Fibroblast of gingiva (primary cell): ENCODE measurements around the gene ZFP62.
A peak's percentile ranks its signal among the peaks of the same experiment; 100 is the strongest.
"Not testable (repeated sequence)": the region's sequence is repeated elsewhere in the genome, so short reads cannot be mapped to it uniquely, and the experiment has no call there.

Experiments used
- DNase-seq: peaks from one replicate; pipeline ENCODE4 v3.0.0-alpha.2; 2011; ENCODE audit warnings: low read depth

The ZFP62 gene

DNA sequence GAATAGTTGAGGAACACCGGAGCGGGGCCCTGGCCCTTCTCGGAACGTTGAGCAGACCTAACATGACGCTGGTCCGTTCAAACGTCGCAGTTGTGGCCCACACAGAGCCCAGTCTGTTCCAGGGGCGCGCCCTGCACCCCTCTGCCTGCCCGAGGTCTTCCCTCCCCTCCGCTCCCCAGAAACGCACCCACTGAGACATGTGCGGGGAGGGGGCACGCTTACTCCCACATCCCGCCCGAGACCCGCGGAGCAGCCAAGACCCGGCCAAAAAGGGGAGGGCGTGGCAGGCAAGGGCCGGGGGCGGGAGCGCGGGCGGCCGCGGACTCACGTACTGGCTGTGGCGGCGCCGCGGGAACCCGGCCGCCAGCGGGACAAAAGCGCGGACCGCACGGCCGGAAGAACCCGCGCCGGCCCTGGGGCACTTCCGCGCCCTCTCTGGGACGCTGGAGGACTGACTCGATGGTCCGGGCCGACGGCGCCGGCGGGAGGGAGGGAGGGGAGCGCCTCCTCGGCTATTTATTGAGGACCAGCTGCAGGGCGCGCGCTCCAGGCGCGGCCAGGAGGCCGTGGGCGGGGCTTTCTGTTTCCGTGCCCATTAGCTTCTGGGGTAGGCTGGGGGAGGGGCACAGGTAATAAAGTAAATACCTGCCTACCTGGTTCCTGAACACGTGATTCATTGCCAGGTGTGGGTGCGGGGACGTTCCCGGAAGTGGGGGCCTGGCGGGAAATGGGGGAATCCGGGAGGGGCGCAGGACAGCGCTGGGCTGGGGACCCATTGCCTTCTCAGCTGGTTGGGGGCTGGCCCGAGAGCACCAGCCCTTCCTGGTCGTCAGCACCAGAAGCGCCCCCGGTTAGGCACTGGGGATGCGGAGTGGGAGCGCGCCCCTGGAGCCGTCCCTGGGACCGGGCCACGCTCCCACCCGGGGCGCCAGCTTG lies at the start of gene ZFP62:
ZFP62 (minus strand) TSS at position 390 of the 936 bp plus-strand sequence; CDS start at position 333, 57 bp downstream.
- peak; percentile 91 for DNase-seq

GRCh38 chr5:180910735-180911134 lies 49.7 kb upstream of the ZFP62 start:
- DNase-seq: no peak

- no peak for DNase-seq
Observed at GRCh38 chr5:180910182-180910581, 49.1 kb upstream of the ZFP62 start.

- DNase-seq: no peak
Observed at GRCh38 chr5:180909782-180910181, 48.7 kb upstream of the ZFP62 start.

DNA sequence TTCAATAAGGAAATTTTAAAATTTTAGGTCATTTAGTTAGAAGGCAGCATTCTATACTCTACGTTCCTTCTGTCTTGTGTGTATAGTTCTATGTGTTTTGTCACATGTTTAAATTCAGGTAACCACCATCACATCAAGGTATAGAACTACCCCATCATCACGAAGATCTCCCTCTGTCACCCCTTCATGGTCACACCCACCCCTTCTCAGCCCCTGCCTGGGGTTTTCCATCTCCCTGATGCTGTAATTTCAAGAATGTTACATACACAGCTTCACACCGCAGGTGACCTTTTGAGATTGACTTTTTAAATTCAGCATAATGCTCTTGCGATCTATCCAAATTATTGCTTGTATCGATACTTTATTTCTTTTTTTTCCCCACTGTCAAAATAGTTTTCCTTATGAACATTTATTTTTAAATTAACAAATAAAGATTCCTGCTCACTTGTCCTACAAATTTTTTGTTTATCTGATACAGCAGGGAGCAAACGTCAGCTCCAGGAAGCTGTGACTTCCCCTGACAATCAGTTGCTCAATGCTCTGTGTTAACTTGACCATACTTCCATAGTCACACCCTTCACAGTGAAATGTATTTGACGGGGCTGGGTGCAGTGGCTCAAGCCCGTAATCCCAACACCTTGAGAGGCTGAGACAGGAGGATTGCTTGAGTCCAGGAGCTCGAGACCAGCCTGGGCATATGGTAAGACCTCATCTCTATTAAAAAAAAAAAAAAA lies 48.1 kb upstream of the ZFP62 start:
- no peak for DNase-seq

GRCh38 chr5:180908400-180908799 lies 47.3 kb upstream of the ZFP62 start:
- DNase-seq: no peak

DNA sequence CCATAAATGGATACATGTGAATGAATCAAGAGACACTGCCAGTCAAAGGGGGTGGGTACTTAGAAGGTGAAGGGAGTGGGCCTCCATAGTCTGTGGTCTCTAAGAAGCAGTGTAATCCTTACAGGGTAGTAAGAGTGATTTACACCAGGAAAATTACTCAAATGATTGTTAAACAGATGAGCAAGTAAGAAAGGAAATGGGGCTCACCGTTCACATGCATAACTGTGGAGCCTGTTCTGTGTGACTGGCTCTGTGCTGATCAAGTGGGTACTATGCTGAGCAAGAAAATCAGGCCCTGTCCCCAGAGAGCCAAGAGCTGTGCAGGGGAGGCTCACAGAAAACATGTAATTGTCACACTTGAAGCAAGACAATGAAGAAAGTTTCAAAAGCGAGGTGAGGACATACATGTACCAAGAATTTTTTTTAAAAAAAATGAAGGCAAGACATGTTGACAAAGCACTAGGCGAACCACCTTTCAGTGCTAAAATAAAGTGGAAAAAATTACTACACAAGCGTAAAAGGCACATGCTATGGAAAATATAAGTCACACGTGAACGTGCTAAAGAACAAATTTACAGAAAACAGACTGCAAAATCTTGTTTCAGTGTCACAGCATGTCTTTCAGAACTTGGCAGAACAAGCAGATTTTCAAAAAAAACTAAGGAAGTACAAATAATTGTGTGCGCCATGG lies 40.4 kb upstream of the ZFP62 start:
- DNase-seq: no peak

DNA sequence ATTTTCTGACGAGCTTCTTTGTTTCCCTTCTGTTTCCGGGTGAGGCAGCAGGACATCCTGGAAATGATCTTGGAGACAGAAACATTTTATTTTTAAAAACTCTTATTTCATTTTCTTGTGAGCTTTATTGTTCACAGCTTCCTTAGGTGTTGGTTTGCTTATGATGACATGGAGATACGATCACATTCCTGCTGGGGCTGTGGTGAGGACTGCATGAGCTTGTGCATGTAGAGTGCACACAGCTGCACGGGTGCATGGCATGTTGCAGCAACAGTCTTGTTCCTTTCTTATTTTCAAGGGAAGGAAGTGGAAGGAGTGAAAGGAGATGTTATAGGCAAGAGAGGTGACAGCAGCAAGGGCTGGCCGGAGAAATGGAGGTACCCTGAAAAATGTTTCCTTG lies 39.1 kb upstream of the ZFP62 start:
- no peak for DNase-seq

- no peak for DNase-seq
Observed at GRCh38 chr5:180898621-180899246, 37.7 kb upstream of the ZFP62 start, which contains the start of gene BTNL8. TSS of gene BTNL8 (plus strand) at chr5:180899159. CDS start at chr5:180899311, 152 bp downstream.

DNA sequence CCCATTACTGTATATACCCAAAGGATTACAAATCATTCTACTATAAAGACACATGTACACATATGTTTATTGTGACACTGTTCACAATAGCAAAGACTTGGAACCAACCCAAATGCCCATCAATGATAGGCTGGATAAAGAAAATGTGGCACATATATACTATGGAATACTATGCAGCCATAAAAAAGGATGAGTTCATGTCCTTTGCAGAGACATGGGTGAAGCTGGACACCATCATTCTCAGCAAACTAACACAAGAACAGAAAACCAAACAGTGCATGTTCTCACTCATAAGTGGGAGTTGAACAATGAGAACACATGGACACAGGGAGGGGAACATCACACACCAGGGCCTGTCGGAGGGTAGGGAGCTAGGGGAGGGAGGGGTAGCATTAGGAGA lies 34.3 kb upstream of the ZFP62 start:
- not testable (repeated sequence) for DNase-seq

- no peak for DNase-seq
Observed at GRCh38 chr5:180889381-180889780, 28.3 kb upstream of the ZFP62 start.

DNA sequence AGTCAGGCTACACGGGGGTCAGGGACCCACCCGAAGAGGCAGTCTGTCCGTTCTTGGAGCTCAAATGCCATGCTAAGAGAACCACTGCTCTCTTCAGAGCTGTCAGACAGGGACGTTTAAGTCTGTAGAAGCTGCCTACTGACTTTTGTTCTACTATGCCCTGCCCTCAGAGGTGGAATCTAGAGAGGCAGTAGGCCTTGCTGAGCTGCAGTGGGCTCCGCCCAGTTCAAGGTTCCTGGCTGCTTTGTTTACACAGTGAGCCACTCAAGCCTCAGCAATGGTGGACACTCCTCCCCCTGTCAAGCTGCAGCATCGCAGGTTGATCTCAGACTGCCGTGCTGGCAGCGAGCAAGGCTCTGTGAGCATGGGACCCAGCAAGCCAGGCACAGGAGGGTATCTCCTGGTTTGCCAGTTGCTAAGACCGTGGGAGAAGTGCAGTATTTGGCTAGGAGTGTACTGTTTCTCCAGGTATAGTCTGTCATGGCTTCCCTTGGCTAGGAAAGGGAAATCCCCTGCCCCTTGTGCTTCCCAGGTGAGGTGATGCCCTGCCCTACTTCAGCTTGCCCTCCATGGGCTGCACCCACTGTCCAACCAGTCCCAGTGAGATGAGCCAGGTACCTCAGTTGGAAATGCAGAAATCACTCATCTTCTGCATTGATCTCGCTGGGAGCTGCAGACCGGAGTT lies 24.9 kb upstream of the ZFP62 start:
- DNase-seq: not testable (repeated sequence)

DNA sequence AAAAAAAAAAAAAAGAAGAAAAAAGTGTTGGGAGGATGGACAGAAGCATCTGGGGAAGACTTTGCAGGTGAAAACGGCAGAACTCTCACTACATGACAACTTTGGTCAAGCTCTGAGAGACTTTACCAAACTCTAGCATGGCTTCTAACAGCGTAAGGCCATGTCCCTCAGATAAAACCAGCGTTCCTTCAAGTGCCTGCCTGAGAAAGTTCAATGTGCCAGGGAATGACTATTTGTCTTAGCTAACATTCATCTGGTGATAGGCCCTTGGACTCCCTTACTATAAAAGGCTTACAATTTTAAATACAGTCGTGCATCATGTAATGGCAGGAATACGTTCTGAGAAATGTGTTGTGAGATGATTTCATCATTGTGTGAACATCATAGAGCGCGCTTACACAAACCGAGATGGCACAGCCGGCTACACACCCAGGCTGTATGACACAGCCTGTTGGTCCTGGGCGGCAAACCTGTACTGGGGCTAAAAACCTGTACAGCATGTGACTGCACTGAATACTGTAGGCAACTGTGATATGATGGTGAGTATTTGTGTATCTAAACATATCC lies 14.9 kb upstream of the ZFP62 start:
- no peak for DNase-seq

DNA sequence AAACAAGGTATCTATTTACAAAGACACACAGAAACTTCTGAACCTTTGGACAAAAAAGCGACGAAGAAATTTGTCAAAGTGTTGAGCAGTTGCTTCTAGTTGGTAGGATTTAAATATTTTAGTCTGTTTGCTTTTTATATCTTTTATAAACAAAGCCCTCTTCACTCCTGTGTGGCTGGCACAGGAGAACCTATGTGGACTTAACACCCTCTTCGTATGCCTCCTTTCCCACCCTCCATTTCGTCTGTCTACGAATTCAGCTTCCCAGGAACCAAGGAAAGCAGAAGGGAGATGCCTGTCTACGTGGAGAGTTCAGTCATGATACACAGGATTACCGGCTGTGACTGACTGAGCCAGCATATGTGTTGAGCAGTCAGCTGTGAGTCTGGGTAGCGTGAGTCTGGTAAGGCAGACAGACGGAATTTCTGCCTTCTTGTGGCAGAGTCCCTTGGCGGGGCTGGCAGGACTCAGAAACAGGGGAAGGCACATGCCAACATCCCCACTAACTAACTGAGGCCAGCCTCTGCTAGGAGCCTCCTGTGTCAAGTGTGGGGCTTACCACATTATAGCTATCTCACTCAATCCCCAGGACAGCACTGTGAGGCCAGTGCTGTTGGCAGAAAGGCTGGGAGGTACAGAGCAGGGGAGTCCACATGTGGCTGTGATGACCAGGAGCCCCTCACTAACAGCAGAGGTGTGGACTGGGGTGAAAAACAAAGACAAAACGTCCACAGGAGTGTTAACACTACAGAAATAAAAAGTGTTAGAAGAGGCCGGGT lies 13.9 kb upstream of the ZFP62 start:
- DNase-seq: no peak

DNA sequence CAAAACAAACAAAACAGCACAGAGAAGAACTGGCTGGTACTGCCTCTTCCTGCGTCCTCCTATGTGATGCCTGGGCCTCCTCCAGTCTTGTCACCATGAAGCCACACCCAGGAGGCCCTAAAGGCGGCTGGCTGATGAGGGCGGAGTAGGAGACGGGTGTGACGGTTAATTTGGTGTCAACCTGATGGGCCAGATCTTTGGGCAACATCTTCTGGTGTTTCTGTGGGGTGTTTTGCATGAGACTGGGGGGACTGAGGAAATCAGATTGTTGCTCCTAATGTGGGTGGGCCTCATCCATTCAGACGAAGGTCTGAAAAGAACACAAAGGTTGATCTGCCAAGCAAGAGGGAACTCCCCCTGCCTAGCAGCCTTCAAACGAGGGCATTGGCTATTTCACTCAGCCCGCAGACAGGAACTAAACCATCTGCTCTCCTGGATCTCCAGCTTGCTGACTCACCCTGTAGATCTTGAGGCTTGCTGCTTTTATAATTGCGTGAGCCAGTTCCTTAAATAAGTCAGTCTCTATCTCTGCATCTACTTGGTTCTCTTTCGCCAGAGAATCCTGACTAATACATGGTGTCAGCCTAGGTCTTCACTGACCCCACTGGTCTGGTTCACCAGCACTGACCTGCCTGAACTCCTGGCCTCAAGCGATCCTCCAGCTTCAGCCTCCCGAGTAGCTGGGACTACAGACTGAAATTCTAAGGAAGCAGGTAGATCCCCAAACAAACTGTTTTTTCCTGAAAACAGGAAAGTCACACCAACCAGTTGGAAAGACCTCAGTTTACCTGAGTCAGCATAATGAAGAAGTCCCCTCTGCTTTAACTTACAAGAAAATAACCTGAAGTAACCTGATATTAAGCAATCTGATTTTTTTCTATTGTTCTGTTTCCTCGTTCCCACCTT lies 12.8 kb upstream of the ZFP62 start:
- DNase-seq: no peak

DNA sequence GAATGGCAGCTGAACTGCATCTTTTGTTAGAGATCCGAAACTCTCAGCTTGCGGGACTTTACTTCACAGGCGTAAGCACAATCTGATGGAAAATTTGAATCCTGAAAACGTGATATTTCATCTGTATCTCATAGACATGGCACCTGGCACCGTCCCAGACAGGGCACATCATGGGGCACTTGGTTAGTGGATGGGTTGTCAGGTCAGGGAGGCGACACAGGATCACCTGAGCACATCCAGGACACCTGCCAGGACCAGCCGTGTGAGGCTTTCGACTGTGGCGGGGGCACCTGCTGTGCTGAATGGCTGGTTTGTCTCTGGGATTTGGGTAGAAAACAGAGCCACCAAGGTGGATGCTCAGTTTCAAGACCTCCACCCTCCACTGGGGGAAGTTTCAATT lies 11.3 kb upstream of the ZFP62 start:
- no peak for DNase-seq

- no peak for DNase-seq
Observed at GRCh38 chr5:180870276-180871068, 9.4 kb upstream of the ZFP62 start.

DNA sequence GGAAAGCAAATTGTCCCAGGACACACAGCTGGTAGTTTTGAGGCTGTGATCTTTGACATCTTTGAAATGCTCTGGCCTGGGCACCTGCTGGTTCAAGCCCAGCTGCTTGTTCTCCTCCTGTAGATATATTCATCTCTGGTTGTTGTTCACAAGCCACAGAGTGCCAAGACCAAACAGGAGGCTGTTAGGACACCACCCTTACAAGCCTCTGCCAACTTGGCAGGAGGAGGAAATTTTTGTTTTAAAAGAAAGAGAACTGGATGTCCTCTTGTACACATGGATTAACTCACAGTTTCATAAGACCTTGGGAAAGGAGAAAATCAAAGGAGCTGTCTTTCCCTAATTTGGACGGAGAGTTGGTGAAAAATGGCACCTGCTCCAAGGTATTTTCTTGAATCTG lies 8.5 kb upstream of the ZFP62 start:
- peak; percentile 75 for DNase-seq
